HG02571 (cell line): Measurements from ENCODE around the gene SMIM44.

Source experiments
- ATAC-seq: cut with Tn5 transposase; IDR thresholded peaks from one replicate; pipeline ENCODE4 v1.9.1; 2021; ENCODE audit warnings: mild to moderate bottlenecking, moderate library complexity; ENCODE audit not compliant: unreplicated experiment

SMIM44 gene

DNA sequence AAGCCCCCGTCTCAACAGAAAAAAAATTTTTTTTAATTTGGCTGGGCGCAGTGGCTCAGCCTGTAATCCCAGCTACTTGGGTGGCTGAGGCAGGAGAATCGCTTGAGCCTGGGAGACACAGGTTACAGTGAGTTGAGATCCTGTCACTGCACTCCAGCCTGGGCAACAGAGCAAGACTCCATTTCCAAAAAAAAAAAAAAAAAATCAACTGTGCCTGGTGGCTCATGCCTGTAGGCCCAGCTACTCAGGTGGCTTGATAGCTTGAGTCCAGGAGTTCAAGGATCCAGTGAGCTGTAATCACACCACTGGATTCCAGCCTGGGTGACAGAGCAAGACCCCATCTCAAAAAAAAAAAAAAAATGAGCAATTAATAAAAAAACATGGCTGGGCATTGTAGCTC is 18.5 kb upstream of the SMIM44 start:
- ATAC-seq = no peak

DNA sequence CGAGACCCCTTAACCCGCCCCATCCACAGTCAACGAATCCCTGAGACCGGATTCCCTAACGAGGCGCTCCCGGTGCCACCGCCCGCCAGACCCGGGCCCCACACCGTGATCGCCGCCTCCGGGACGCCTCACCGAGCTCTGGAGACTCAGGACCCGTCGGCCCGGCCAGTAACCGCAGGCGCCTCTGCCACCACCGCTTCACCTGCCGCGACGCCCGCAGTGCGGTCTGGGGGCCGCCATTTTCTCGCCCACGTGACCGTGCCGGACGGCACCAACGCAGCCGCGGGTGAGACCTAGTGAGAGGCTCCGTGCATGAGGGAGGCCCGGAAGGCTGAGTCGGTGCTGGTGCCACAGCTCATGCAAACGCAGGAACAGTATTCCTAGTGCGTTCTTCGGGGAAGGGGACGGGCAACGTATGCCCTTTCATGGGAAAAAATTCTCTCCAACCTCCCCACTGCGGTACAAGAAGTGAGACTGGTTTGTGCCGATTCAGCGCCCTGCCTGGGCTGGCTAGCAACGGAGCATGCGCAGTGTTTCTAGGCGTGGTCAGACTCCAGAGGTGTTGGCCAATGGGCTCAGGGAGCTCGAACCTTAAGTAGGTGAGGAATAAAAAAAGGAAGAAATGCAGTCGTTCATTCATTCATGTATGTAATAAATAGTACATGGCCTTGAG is 17.3 kb upstream of the SMIM44 start, which contains the start of gene DOHH:
Gene DOHH, minus strand, starts transcription at position 246 of the 673 bp plus-strand sequence. CDS start 3,860 bp downstream, outside the sequence.
- peak; percentile 69 for ATAC-seq

DNA sequence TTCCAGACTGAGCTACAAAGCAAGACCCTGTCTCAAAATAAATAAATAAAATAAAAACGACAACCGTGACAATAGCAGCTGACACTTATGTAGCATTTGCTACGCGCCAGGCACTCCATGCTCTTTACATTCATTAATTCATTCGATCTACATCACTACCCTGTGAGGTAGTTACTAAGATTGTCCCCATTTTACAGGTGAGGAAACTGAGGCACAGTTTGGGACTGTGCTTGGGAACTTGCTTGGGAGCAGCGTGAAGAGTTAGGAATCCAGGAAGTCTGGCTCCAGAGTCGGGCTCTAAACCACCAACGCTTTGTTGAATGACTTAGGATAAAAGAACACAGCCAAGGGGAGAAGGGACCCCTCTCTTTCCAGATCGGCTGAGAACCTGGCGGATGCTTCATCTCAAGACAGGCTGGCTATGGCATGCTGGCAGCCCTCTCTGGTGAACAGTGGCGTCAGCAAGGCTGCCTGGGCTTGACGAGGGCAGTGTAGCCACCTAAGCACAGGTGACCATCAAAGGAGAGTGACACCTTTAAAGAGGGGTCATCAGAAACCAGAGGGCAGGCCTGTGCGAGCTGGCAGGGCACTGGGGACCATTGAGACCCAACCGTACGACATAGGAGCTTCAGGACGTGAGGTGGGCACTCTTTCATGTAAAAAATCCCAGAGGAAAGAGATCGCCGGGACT is 16.6 kb upstream of the SMIM44 start:
- ATAC-seq = no peak

DNA sequence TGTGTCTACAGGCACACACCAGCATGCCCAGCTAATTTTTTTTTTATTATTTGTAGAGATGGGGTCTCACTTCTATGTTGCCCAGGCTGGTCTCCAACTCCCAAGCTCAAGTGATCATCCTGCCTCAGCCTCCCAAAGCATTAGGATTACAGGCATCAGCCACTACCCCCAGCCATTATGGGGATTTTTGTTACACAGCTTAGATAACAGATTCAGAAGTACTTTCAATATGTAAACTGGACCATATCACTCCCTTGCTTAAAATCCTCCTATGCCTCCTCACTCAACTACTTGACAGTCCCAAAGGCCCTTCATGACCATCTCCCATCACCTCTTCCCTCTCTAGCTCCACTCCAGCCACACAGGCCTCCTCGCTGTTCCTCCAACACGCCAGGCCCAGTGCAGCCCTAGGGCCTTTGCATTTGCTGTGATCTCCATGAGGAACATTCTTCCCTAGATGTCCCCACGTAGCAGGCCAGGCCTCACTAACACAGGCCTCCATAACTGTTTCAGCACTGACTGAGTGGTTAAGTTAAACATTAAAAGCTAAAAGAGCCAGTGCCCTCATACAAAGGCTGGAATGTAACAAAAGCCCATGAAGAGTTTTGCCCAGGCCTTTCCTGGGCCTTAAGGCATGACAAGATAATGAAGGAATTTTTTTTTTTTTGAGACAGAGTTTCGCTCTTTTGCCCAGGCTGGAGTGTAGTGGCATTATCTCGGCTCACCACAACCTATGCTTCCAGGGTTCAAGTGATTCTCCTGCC is 14.7 kb upstream of the SMIM44 start:
- ATAC-seq = no peak

DNA sequence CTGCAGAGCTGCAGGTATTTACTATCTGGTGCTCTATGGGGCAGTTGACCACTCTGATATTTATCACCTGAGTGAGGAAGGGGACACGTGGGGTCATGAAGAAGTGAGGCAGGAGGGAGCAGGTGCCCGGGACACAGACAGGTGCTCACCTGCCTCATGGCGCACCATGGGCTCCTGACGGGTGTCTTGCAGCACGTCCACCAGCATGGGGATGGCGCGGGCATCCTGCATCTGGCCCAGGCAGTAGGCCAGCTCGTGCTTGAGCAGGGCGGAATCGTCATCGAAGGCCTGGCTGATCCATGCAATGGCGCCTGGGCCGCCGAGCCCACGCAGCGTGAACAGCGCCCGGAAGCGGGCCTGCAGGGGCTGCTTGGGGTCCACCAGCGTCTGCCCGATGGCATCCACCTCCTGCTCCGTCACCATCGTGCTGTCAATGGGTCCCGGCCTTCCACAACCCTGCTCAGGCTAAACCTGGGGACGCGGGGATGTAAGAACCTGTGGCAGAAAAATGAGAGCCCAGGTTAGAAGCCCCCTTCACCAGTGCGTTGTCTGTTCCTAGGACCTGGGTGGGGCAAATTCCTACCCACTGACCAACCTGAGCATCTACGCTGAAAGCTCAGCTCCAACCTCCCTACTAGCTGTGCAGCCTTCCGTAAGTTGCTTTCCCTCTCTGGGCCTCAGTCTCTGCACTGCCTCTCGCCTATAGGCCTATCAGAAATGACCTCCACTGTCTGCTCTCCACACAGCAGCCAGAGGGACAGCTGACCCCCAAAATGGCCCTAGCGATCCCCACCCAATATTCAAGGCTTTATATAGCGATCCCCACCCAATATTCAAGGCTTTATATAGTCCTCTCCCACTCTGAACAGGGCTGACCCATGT is 13.4 kb upstream of the SMIM44 start:
- ATAC-seq = no peak

DNA sequence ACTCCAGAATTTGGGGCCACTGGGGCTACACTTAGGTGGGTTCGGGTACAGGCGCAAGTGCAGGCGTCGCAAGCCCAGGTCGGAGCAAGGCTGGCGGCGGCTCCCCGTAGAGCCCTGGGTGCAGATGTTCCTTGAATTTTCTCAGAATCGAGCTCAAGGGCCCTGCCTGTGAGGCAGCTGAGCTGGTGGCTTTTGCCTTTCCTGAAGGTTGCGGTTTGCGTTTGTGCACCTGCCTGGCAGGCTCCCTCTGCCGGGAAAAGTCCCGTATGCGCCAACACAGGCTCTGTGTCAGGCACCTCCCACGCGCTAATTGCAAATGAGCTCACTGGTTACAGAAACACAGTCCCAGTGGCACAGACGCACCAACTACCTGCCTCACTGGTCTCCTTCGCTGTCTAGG is 11.3 kb upstream of the SMIM44 start:
- ATAC-seq = no peak

DNA sequence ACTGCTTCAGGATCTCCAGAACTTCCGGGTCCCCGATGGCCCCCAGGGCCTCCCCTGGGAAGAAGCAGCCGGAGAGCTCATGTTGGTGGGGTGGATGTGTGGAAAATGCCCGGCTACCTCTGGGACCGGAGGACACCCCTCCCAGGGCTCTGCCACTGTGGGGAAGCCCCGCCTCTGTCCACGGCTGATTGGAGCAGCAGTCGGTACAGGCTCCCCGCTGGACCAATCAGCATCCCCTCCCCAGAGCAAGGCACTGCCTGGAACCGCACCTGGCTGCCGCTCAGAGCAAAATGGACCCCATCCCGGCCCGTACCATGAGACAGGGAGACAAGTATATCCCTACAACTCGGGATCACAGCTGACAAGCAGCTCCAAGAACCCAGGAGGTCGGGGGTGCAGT is 10.8 kb upstream of the SMIM44 start:
- no peak for ATAC-seq

DNA sequence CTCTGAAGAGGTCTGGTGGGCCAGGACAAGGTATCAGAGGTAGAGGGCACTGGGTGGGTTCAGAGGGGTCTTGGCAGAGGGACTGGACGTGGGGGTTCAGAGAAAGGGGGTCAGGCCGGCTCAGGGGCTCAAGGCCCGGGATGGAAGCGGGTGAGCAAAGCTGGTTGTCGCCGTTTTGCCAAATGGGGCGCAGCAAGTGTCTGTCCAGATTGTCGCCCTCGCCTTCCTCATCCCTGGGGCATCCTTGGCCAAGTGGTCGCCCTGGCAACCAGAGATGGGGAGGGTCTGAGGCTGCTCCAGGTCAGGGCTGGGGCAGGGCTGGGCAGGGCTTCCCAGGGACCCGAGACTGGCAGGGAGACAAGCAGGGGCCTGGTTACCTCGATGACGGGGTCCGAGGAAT is 10.4 kb upstream of the SMIM44 start:
- no peak for ATAC-seq

DNA sequence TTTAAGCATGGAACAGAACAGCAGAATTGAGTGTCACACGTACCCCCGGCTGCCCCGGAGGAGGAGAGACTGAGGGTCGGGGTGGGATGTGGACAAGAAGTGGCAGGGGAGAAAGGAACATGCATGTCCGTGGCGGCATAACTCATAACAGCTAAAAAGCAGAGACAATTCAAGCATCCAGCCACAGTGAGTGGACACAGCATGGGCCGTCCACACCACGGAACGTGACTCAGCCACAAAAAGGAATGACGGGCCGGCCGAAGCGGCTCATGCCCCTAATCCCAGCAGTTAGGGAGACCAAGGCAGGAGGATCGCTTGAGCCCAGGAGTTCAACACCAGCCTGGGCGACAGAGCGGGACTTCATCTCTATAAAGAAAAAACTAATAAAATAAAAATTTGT is 9.7 kb upstream of the SMIM44 start:
- no peak for ATAC-seq

DNA sequence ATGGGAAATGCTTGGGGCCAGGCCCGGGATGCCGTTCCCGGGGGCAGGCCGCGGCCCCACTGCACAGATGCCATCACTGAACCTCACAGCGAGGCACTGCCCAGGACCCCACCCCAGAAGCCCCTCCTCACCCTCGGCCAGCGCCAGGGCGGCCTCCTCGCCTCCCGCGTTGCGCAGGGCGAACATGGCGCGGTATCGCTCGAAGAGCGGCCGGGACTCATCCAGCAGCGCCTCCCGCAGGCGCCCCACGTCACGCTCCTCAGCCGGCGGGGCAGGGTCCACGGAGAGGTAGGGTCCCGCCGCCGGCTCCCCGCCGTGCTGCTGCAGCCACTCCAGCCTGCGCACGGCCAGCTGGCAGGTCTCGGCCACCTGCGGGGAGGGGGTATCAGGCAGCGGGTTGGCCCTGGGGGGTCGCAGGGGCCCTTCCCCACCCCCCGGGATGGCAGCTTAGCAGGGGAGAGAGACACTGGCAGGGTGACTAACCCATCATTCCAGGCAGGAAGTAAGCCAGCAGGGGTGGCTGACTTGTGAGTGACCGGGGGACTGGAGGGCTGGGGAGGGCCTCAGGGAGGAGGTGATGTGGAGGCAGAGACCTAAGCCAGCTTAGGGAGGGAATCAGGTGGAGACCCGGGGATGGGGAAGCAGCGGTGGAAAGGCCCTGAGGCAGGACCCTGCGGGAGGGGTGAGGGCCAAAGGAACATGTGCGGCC is 9.0 kb upstream of the SMIM44 start:
- no peak for ATAC-seq

DNA sequence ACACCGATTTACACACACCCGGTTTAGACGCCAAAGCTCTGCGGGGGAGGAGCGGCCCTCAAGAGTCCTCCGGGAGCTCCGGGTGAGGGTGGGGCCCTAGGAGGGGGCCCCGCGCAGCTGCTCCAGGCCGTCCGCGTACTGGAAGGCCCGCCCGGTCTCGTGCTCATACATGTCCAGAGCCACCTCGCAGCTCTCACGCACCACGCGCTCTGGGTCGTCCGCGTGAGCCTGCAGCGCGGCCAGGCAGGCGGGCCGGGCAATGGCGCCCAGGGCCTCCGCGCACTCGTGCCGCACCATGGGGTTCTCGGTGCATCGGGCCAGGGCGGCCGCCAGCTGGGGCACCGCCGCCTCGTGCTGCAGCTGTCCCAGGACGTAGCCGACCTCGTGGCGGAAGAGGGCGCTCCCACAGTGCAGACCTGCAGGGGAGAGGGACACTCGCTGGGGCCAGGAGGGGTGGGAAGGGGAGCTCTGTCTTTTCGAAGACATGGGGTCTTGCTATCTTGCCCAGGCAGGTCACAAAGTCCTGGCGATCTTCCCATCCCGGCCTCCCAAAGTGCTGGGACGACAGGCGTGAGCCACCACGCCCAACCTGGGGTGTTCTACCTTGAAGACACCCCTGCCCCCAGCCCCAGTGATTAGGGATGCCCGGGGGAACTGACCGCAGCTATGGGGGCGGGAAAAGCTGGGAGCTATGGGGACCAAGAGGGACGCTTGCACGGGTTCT is 8.3 kb upstream of the SMIM44 start:
- no peak for ATAC-seq

DNA sequence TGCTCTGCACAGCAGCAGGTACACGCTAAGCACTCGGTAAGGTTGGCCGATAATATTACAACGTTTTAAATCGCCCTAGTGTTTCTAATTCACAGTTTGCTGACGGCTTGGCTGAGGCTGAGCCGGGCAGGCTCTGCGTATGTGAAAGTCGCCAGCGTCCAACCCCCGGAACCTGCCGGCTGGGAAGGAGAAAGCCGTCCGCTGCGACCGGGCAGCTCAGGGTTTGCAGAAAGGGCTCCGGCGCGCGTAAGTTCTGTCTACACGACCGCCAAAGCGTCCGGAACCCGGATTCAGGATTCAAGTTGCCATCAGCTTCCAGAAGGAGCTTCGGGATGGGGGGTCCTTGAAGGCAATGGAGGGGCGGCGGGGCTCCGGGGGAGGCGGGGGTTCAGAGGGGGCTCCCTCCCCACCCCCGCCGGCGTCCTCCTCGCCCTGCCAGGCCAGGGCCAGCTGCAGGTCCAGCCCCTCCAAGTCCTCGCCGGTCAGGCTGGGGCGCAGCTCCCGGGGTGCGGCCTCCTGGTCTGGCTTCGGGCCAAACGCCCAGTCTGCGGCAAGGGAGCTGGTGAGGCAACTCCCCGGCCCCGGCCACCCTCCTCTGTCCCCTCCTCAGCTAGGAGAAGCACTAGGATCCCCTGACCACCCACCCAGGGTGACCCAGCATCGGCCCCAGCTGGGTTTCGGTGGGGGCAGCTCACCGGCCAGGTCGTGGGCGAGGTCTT is 575 bp downstream of the SMIM44 start:
- ATAC-seq = no peak

DNA sequence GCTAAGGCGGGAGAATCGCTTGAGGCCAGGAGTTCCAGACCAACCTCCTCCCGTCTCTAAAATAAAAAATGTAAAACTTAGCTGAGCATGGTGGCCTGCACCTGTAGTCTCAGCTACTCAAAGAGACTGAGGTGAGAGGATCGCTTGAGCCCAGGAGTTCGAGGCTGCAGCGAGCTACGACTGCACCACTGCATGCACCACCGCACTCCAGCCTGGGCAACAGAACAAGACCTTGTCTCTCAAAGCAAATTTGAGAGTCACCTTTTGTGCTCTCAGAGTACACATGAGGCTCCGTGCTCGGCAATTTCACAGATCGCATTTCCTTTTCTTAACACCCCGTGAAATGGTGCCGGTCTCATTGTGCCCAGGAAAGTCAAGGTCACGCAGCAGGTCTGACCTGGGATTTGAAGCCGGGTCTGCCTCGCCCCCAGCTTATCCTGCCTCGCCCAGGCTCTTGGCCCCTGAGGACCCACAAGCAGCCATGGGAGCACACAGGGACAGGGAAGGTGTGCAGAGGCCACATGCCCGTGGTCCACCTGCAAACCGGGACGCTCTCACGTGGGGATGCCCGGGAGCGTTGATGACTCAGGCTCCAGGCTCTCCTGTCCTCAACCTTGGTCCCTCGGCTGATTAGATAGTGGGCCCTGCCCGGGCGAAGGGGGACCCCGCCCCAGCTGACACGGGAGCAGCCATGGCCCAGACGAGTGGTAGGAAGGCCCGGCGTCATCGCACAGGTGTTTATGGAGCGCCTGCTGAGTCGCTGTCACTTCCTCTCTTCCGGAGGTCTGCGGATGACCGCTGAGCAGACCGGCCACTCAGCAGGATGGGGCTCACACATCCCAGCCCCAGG is 1.8 kb downstream of the SMIM44 start:
- no peak for ATAC-seq

DNA sequence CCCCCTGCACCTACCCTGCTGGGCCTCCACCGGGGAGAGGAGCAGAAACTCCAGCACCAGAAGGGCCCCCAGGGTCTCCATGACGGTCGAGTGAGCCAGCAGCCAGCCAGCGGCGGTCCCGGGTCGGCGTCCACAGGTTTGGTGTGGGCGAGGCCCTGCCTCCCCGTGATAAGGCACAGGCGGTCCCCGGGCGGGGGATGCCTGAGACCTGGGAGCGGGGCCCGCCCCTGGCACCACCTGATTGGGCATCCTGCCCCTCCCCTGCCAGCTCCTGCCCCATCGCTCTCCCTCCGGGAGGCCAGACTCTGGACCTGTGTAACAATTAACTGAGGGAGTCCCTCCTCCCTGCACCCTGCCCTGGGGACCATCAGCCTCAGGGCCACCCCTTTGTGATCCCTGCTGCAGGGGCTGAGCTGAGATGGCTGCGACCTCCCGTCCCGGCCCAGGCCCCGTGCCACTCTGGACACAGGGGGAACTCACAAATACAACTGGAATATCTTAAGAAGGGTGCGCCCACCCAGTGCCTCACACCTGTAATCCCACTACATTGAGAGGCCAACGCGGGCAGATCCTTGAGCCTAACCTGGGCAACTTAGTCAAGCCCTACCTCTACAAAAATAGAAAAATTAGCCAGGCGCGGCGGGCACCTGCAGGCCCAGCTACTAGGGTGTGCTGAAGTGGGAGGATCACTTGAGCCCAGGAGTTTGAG is 2.7 kb downstream of the SMIM44 start, which contains the start of gene SMIM24:
Gene SMIM24, minus strand, starts transcription at position 143 of the 709 bp plus-strand sequence. Its CDS starts 62 bp downstream, at position 81.
- ATAC-seq = no peak

DNA sequence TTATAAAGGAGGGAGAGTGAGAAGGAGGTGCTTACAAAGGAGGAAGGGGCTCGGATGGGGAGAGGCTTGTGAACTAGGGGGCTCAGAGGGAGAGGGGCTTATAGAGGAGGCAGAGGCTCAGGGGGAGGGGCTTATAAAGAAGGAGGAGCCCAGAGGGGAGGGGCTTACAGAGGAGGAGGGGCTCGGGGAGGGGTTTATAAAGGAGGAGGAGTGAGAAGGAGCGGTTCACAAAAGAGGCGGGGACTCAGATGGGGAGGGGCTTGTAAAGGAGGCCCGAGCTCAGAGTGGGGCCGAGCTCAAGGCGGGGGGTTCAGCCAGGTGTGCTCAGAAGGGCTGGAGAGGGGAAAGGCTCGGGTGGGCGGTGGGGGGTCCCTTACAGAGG is 3.4 kb downstream of the SMIM44 start:
- no peak for ATAC-seq

DNA sequence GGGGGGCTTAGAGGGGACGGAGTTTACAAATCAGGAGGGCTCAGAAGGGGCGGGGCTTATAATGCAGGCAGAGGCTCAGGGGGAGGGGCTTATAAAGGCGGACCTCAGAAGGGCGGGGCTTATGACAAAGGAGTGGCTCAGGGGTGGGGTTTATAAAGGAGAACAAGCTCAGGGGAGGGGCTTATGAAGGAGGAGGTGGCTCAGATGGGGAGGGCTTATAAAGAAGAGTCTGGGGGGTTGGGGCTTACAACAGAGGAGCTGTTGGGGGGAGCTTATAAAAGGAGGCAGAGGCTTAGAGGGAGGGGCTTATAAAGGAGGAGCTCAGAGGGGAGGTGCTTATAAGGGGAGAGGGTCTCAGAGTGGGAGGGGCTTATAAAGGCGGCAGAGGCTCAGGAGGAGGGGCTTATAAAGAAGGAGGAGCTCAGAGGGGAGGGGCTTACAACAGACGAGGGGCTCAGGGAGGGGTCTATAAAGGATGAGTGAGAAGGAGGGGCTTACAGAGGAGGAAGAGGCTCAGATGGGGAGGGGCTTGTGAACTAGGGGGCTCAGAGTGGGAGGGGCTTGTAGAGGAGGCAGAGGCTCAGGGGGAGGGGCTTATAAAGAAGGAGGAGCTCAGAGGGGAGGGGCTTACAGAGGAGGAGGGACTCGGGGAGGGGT is 3.9 kb downstream of the SMIM44 start:
- ATAC-seq = no peak
